Body of pancreas (tissue), 4 donors: ENCODE results near the gene ACTR1A.

Experiments used
- POLR2A ChIP-seq, 3 donors: fragments of 450-650 bp; IDR thresholded peaks; one replicate each; pipeline ENCODE4 v1.6.1; 2016; ENCODE audit warnings: antibody characterized with exemption in 3 of 3, mild to moderate bottlenecking in 2 of 3
- TF ChIP-seq, protein P1 (sequence below), 7 experiments: fragments of 450-650 bp in 4 of 7; fragments of 200-600 bp in 3 of 7; sonication (generic) in 3 of 7; IDR thresholded peaks; one replicate each; pipeline ENCODE4 v1.5.1; 2016 to 2019; ENCODE audit warnings: antibody characterized with exemption in 7 of 7

DNA sequence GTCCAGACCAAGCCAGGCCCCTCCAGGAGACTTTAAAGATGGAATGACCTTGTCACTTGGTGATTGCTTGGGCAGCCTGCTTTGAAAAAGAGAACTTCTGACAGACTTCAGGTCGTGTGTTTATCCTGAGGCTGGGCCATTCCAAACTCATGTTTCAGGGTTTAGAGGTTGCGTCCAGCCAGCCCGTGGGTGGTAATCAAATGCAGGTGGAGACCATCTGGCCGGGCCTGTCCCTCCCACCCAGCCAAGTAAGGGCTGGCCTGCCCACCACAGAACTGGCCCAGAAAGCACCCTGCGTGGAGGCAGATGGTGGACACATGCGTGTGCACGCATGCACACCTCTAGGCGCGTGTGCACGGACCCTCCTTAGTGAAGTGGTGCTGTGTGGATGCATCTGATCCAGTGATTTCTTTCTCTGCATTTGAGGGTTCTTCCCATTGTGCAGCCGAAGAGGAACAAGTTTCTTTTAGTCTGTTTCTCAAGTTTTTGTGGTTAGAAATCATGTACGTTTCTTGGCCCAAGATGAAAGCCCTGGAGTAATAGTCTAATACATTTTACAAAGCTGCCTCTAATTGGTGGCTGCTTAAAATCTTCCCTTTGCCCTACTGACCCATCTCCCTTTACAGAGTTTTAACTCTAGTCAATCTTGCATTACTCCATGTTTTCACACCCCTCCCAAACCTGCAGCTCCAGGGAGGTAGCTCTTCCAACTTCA lies 44.3 kb upstream of the ACTR1A start:
- TF ChIP-seq, protein P1, sequence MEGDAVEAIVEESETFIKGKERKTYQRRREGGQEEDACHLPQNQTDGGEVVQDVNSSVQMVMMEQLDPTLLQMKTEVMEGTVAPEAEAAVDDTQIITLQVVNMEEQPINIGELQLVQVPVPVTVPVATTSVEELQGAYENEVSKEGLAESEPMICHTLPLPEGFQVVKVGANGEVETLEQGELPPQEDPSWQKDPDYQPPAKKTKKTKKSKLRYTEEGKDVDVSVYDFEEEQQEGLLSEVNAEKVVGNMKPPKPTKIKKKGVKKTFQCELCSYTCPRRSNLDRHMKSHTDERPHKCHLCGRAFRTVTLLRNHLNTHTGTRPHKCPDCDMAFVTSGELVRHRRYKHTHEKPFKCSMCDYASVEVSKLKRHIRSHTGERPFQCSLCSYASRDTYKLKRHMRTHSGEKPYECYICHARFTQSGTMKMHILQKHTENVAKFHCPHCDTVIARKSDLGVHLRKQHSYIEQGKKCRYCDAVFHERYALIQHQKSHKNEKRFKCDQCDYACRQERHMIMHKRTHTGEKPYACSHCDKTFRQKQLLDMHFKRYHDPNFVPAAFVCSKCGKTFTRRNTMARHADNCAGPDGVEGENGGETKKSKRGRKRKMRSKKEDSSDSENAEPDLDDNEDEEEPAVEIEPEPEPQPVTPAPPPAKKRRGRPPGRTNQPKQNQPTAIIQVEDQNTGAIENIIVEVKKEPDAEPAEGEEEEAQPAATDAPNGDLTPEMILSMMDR (IDR thresholded peaks at IDR 0.05), result no peak
- no peak for TF ChIP-seq POLR2A (IDR thresholded peaks at IDR 0.05)
